Bronchial epithelial cell (primary cell): ENCODE measurements around the gene HSF2BP. TPM values are rescaled to one million over a fixed set of nuclear protein-coding genes. Genes with fewer than 3 reads are reported as not detected.

Experiments used
- DNase-seq: peaks from one replicate; pipeline ENCODE4 v3.0.0-alpha.2; 2010; ENCODE audit warnings: low read depth
- FAIRE-seq: peaks from 2 replicates; lab custom pipeline; 2011; peaks lifted over from hg19 to GRCh38; lab: Jason Lieb, UNC
- H3K27me3 ChIP-seq: 2 replicates; pipeline ENCODE4 v1.5.1; 2011; ENCODE audit warnings: low read length; ENCODE audit not compliant: control insufficient read depth, insufficient read depth
- H3K36me3 ChIP-seq: 2 replicates; pipeline ENCODE4 v1.5.1; 2011; ENCODE audit warnings: low read length; ENCODE audit not compliant: control insufficient read depth, insufficient read depth
- H3K4me3 ChIP-seq: 2 replicates; pipeline ENCODE4 v1.5.1; 2011; ENCODE audit warnings: mild to moderate bottlenecking, low read depth, low read length, control low read depth
- total RNA-seq: library from RNA; depleted of rRNA; stranded (reverse); fragments of >200 nt; gene quantifications from 2 replicates; pipeline ENCODE4 v1.2.1, GENCODE V29; 2014
- TF ChIP-seq, protein P1 (sequence below): IDR thresholded peaks from 2 replicates; pipeline ENCODE4 v1.5.1; 2011; ENCODE audit warnings: mild to moderate bottlenecking, moderate library complexity, low read length, control low read depth, inconsistent platforms; ENCODE audit not compliant: insufficient read depth, severe bottlenecking

The HSF2BP gene
- total RNA-seq, 1 donor from 2014 or later, result 6.6 TPM

- no peak for FAIRE-seq
- H3K36me3 ChIP-seq, result no peaks in the 10 kb centered on the region
- H3K4me3 ChIP-seq, result no peak overlapping the region
- DNase-seq, result peak; percentile 93
- TF ChIP-seq, protein P1, sequence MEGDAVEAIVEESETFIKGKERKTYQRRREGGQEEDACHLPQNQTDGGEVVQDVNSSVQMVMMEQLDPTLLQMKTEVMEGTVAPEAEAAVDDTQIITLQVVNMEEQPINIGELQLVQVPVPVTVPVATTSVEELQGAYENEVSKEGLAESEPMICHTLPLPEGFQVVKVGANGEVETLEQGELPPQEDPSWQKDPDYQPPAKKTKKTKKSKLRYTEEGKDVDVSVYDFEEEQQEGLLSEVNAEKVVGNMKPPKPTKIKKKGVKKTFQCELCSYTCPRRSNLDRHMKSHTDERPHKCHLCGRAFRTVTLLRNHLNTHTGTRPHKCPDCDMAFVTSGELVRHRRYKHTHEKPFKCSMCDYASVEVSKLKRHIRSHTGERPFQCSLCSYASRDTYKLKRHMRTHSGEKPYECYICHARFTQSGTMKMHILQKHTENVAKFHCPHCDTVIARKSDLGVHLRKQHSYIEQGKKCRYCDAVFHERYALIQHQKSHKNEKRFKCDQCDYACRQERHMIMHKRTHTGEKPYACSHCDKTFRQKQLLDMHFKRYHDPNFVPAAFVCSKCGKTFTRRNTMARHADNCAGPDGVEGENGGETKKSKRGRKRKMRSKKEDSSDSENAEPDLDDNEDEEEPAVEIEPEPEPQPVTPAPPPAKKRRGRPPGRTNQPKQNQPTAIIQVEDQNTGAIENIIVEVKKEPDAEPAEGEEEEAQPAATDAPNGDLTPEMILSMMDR, result no peak
- H3K27me3 ChIP-seq, result no peaks in the 10 kb centered on the region
Measured at GRCh38 chr21:43639470-43640353, 19.6 kb downstream of the HSF2BP start.

GRCh38 chr21:43637530-43638158, 21.6 kb downstream of the HSF2BP start:
- Histone ChIP-seq H3K36me3 (no peaks in the 10 kb centered on the region), H3K27me3 (no peaks in the 10 kb centered on the region), H3K4me3 (no peak overlapping the region)
- TF ChIP-seq, protein P1, result no peak
- no peak for FAIRE-seq
- no peak for DNase-seq

DNA sequence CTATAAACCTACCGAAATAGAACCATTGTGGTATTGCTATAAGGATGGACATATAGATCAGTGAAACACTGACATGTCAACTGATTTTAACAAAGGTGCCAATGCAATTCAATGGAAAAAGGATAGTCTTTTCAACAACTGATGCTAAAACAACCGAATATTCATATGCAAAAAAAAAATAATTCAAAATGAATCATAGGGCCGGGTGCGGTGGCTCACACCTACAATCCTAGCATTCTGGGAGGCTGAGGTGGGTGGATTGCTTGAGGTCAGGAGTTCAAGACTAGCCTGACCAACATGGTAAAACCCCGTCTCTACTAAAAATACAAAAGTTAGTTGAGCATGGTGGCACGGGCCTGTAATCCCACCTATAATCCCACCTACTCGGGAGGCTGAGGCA, 23.9 kb downstream of the HSF2BP start:
- Histone ChIP-seq H3K27me3 (no peaks in the 10 kb centered on the region), H3K36me3 (no peaks in the 10 kb centered on the region), H3K4me3 (no peak overlapping the region)
- DNase-seq (no peak), FAIRE-seq (no peak)
- TF ChIP-seq, protein P1, result no peak

DNA sequence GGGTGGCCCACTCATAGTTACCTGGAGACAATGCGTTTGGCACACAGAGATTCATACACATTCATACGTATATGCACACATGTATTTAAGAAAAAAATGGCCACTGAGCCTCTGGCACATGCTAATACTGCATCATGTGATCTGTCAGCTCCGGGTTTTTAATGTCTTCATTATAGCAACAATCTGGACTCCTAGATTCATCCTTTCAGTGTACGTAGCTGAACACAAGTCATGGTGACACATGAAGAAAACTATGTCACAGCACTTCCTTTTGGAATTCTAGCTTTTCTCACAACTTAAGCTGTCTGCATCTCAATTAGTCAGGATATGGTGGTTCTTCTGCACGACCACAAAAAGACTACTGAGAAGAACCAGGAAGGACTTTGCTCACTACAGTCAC, 24.7 kb downstream of the HSF2BP start:
- DNase-seq, result no peak
- no peaks in the 10 kb centered on the region for H3K36me3 ChIP-seq
- FAIRE-seq, result no peak
- H3K4me3 ChIP-seq, result no peak overlapping the region
- TF ChIP-seq, protein P1, result no peak
- H3K27me3 ChIP-seq, result no peaks in the 10 kb centered on the region

- DNase-seq (no peak), FAIRE-seq (peak; percentile 92)
- H3K27me3 ChIP-seq, result no peaks in the 10 kb centered on the region
- H3K36me3 ChIP-seq, result no peaks in the 10 kb centered on the region
- H3K4me3 ChIP-seq, result no peak overlapping the region
- TF ChIP-seq, protein P1, result no peak
Measured at GRCh38 chr21:43632373-43632905, 26.8 kb downstream of the HSF2BP start.
